ENCODE measurements around the gene SHMT2. TPM values are rescaled to one million over a fixed set of nuclear protein-coding genes. Genes with fewer than 3 reads are reported as not detected.
A peak's percentile ranks its signal among the peaks of the same experiment; 100 is the strongest.

Gene SHMT2
- total RNA-seq, result 100 to 1,000 TPM; 507 to 550 TPM

DNA sequence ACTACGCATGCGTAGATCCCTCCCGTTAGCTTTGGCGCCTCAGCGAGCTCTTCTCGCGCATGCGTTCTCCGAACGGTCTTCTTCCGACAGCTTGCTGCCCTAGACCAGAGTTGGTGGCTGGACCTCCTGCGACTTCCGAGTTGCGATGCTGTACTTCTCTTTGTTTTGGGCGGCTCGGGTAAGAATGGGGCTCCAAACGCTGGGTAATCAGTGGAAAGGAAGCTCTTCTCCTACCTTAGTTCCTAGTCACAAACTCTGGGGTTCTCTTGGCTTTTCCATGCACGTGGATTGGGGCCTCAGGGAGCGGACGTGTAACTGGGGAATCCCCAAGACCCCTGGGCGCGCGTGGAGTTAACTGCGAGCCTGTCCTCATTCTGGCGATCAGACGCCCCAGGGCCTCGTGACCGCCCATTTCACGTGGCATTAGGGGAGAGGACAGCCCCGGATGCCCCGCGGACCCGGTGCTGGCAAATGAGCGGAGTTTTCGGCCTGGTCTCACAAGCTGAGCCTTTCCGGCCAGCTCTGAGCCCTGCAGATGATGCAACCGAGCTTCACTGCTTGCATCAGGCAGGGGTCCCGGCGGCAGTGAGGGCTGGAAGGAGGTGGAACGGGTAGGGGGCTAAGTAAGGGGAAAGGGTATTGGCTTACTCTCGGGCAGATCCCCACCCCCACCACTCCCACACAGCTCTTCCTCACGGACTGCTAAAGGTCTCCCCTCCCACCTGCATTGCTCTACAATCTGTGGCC lies at the start of gene SHMT2:
Gene SHMT2, plus strand, starts transcription at position 78 of the 747 bp plus-strand sequence. Its CDS starts 68 bp downstream, at position 146.
- peaks cover 77% of the 10 kb centered on the region for H3K4me1 Mint-ChIP-seq (ENCODE audit: low read depth)
- DNase-seq, result peak; percentile 93 to 94
- H3K4me3 Mint-ChIP-seq, result peak within 1 kb of the TSS; percentile 93 to 100
- ATAC-seq (replicated peaks in 1 of 2), result peak; percentile 62 to 68
- peak within 1 kb of the TSS; percentile 100 for H3K27ac Mint-ChIP-seq
- no peaks in the 10 kb centered on the region for H3K9me3 Mint-ChIP-seq
- H3K27me3 Mint-ChIP-seq (ENCODE audit: low read depth), result peaks cover 29% of the 10 kb centered on the region
- peaks cover 31 to 37% of the 10 kb centered on the region in 2 donors for H3K36me3 Mint-ChIP-seq (ENCODE audit: insufficient read depth in 2 of 2)

GRCh38 chr12:57180321-57180989 lies 49.1 kb upstream of the SHMT2 start:
- ATAC-seq (replicated peaks in 1 of 2) (no peak), DNase-seq (no peak)
- no peaks in the 10 kb centered on the region for H3K27me3 Mint-ChIP-seq (ENCODE audit: low read depth)
- H3K36me3 Mint-ChIP-seq (ENCODE audit: insufficient read depth in 2 of 2), result no peaks in the 10 kb centered on the region
- H3K27ac Mint-ChIP-seq, result no peak overlapping the region
- H3K9me3 Mint-ChIP-seq, result no peaks in the 10 kb centered on the region
- peaks cover 12% of the 10 kb centered on the region for H3K4me1 Mint-ChIP-seq (ENCODE audit: low read depth)
- no peak overlapping the region for H3K4me3 Mint-ChIP-seq

GRCh38 chr12:57181072-57181471 lies 48.4 kb upstream of the SHMT2 start:
- Mint-ChIP-seq H3K4me3 (no peak overlapping the region), H3K4me1 (ENCODE audit: low read depth) (peaks cover 10% of the 10 kb centered on the region), H3K9me3 (no peaks in the 10 kb centered on the region), H3K27ac (no peak overlapping the region), H3K36me3 (ENCODE audit: insufficient read depth in 2 of 2) (no peaks in the 10 kb centered on the region), H3K27me3 (ENCODE audit: low read depth) (no peaks in the 10 kb centered on the region)
- no peak for DNase-seq
- no peak for ATAC-seq (replicated peaks in 1 of 2)

DNA sequence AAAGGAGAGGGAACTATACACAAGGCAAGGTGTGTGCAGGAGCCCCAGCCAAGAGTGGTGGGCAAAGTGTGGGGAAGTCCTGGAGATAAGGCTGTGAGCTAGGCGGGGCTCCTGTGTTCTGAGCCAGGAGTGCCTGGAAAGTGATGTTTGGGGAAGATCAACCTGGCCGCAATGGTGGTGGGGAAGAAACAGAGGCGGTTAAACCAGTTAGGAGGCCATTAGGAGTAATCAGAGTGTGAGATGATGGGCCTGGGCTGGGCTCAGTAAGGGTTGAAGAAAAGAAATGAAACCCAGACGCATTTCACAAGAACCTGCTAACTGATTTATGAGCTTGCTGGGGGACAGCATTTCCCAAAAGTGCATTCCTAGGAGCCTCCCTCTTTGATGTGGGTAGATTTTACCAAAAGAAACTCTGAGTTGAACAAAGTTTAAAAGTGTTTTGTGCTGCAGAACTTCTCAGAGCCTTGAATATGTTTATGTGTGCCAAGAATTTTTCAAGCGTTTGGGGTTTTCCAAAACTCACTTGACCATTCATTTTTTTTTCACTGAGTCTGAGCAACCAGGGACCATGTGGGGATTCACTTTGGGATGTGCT lies 47.9 kb upstream of the SHMT2 start:
- Mint-ChIP-seq H3K27ac (no peak overlapping the region), H3K4me3 (no peak overlapping the region), H3K36me3 (ENCODE audit: insufficient read depth in 2 of 2) (no peaks in the 10 kb centered on the region), H3K4me1 (ENCODE audit: low read depth) (peaks cover 8% of the 10 kb centered on the region), H3K9me3 (no peaks in the 10 kb centered on the region), H3K27me3 (ENCODE audit: low read depth) (no peaks in the 10 kb centered on the region)
- ATAC-seq (replicated peaks in 1 of 2) (no peak), DNase-seq (no peak)

GRCh38 chr12:57182918-57183575 lies 46.5 kb upstream of the SHMT2 start:
- H3K36me3 Mint-ChIP-seq (ENCODE audit: insufficient read depth in 2 of 2), result no peaks in the 10 kb centered on the region
- peaks cover 8% of the 10 kb centered on the region for H3K4me1 Mint-ChIP-seq (ENCODE audit: low read depth)
- H3K4me3 Mint-ChIP-seq, result no peak overlapping the region
- no peak overlapping the region for H3K27ac Mint-ChIP-seq
- DNase-seq (peak; percentile 82 to 87), ATAC-seq (replicated peaks in 1 of 2) (peak; percentile 93 to 96)
- no peaks in the 10 kb centered on the region for H3K9me3 Mint-ChIP-seq
- H3K27me3 Mint-ChIP-seq (ENCODE audit: low read depth), result no peaks in the 10 kb centered on the region

- Mint-ChIP-seq H3K36me3 (ENCODE audit: insufficient read depth in 2 of 2) (no peaks in the 10 kb centered on the region), H3K4me1 (ENCODE audit: low read depth) (peaks cover 8% of the 10 kb centered on the region), H3K9me3 (no peaks in the 10 kb centered on the region), H3K4me3 (no peak overlapping the region), H3K27me3 (ENCODE audit: low read depth) (no peaks in the 10 kb centered on the region), H3K27ac (no peak overlapping the region)
- no peak for DNase-seq
- ATAC-seq (replicated peaks in 1 of 2), result no peak
Measured at GRCh38 chr12:57183939-57184725, 45.4 kb upstream of the SHMT2 start.

- no peak for ATAC-seq (replicated peaks in 1 of 2)
- no peaks in the 10 kb centered on the region for H3K36me3 Mint-ChIP-seq (ENCODE audit: insufficient read depth in 2 of 2)
- H3K27me3 Mint-ChIP-seq (ENCODE audit: low read depth), result no peaks in the 10 kb centered on the region
- no peak for DNase-seq
- no peak overlapping the region for H3K4me3 Mint-ChIP-seq
- H3K27ac Mint-ChIP-seq, result no peak overlapping the region
- peaks cover 8% of the 10 kb centered on the region for H3K4me1 Mint-ChIP-seq (ENCODE audit: low read depth)
- H3K9me3 Mint-ChIP-seq, result no peaks in the 10 kb centered on the region
Measured at GRCh38 chr12:57185403-57185802, 44.1 kb upstream of the SHMT2 start.

DNA sequence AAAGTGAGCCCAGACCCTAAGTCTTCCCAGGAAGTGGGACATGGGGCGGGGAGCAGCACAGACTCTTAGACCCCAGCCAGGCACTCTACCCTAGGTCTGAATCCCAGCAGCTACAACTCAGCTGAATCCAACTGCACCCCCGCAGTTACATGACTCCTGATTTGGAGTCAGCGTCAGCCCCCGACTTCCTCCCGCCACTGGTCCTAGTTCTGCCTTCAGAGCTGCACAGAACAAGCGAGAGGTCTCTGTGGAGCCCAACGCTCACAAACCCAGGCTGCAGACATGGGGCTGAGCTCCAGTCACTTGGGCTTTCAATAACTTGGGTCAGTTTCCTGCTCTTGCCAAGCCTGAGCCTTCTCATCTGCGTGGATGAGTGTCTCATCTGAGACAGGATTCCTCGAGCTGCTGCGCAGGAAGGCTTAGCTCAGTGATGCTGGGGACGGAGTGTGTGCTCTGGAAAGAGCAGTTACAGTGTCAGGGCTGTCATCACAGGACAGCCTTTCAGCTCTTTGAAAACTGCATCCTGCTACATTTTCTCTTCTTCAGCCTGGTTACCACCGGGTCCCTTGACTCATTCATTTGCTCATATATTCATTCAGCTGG lies 43.5 kb upstream of the SHMT2 start:
- ATAC-seq (replicated peaks in 1 of 2) (no peak), DNase-seq (no peak)
- Mint-ChIP-seq H3K27ac (no peak overlapping the region), H3K9me3 (no peaks in the 10 kb centered on the region), H3K36me3 (ENCODE audit: insufficient read depth in 2 of 2) (no peaks in the 10 kb centered on the region), H3K4me3 (no peak overlapping the region), H3K4me1 (ENCODE audit: low read depth) (peaks cover 8% of the 10 kb centered on the region), H3K27me3 (ENCODE audit: low read depth) (no peaks in the 10 kb centered on the region)

DNA sequence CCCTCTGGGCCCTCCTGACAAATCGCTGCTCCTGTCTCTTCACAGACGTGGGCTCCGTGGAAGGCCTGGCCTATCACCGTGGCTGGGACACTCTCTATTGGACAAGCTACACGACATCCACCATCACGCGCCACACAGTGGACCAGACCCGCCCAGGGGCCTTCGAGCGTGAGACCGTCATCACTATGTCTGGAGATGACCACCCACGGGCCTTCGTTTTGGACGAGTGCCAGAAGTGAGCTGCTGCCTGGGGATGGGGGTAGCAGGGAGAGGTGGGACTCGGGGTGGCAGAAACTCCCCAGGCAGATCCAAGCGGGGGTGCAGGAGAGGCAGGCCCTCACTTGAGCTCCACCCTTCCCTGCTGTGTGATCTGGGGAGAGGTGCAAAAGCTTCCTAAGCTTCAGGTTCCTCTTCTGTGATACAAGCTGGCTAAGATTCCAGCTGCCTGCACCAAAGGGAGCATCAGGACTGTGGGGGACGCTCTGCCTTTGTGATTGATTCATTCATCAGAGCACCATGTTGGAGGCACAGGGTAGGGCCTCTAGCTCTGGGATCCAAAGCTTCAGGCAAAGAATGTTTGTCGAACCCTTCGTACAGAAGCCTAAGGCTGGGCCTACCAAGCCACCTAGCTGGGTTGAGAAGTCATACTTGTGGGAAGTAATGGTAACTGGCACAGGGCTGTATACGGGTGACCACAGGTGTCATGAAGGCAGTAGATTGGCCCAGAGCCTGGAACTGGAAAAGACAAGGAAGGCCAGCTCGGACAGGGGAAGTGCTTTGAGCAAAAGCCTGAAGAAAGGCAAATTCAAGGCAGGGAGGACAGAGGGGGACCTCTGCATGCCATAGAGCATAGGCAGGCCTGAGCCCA lies 42.1 kb upstream of the SHMT2 start:
- peaks cover 0 to 2% of the 10 kb centered on the region in 2 donors for H3K36me3 Mint-ChIP-seq (ENCODE audit: insufficient read depth in 2 of 2)
- no peak overlapping the region for H3K4me3 Mint-ChIP-seq
- H3K4me1 Mint-ChIP-seq (ENCODE audit: low read depth), result peaks cover 7% of the 10 kb centered on the region

DNA sequence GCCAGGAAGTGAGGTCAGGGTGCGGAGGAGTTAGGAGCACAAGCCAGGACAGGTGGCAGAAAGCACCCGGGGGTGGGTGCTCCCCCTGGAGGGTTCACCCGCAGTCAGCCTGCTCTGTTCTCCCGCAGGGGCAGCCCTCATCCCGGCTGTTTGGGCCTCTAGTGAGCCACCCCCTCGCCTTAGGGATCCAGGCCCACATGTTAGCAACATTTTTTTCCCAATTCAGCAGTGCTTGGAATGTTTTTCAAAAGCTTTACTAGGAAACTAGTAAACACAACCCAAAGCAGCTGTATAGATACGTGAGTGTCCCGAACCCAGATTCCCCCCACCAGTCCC lies 41.5 kb upstream of the SHMT2 start:
- DNase-seq, result no peak
- Mint-ChIP-seq H3K9me3 (no peaks in the 10 kb centered on the region), H3K4me3 (no peak overlapping the region), H3K36me3 (ENCODE audit: insufficient read depth in 2 of 2) (peaks cover 0 to 2% of the 10 kb centered on the region in 2 donors), H3K4me1 (ENCODE audit: low read depth) (peaks cover 1% of the 10 kb centered on the region), H3K27ac (no peak overlapping the region), H3K27me3 (ENCODE audit: low read depth) (no peaks in the 10 kb centered on the region)
- ATAC-seq (replicated peaks in 1 of 2), result no peak

More for the DNA sequence above, 42.1 kb upstream of the SHMT2 start:
- ATAC-seq (replicated peaks in 1 of 2) (no peak), DNase-seq (no peak)
- Mint-ChIP-seq H3K27me3 (ENCODE audit: low read depth) (no peaks in the 10 kb centered on the region), H3K27ac (no peak overlapping the region), H3K9me3 (no peaks in the 10 kb centered on the region)

- no peak for DNase-seq
- Mint-ChIP-seq H3K4me3 (no peak overlapping the region), H3K4me1 (ENCODE audit: low read depth) (no peaks in the 10 kb centered on the region), H3K9me3 (no peaks in the 10 kb centered on the region), H3K27ac (no peak overlapping the region), H3K36me3 (ENCODE audit: insufficient read depth in 2 of 2) (peaks cover 0 to 2% of the 10 kb centered on the region in 2 donors), H3K27me3 (ENCODE audit: low read depth) (no peaks in the 10 kb centered on the region)
- no peak for ATAC-seq (replicated peaks in 1 of 2)
Measured at GRCh38 chr12:57190037-57190436, 39.5 kb upstream of the SHMT2 start.

DNA sequence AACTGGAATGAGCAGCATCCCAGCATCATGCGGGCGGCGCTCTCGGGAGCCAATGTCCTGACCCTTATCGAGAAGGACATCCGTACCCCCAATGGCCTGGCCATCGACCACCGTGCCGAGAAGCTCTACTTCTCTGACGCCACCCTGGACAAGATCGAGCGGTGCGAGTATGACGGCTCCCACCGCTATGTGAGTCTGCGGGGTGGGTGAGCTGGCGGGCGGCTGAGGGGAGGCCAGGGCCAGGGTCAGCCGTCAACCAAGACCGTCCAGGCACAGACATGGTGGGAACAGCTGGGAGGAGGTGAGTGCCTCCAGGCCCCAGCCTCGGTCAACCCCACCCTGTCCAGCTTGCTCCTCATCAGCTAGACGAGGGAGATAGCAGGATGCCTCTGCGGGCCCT lies 38.7 kb upstream of the SHMT2 start:
- Mint-ChIP-seq H3K4me1 (ENCODE audit: low read depth) (no peaks in the 10 kb centered on the region), H3K27me3 (ENCODE audit: low read depth) (no peaks in the 10 kb centered on the region), H3K27ac (no peak overlapping the region), H3K36me3 (ENCODE audit: insufficient read depth in 2 of 2) (peaks cover 0 to 2% of the 10 kb centered on the region in 2 donors), H3K9me3 (no peaks in the 10 kb centered on the region), H3K4me3 (no peak overlapping the region)
- ATAC-seq (replicated peaks in 1 of 2), result no peak
- no peak for DNase-seq

All from activated T-cell treated with anti-CD3 and anti-CD28 coated beads, Interleukin-2, amount 50 U/mL, for 72 hours (primary cell).